SKM-1 treated with dmso at 0.1 percent for 144 hours (cell line): Measurements from ENCODE around the gene SMAD2.

Experiments used
- DNase-seq: peaks from one replicate; lab custom pipeline; 2025; ENCODE audit not compliant: unreplicated experiment; lab: John Stamatoyannopoulos, UW

Gene SMAD2

GRCh38 chr18:47898055-47898454, 32.4 kb downstream of the SMAD2 start:
- DNase-seq, result no peak

DNA sequence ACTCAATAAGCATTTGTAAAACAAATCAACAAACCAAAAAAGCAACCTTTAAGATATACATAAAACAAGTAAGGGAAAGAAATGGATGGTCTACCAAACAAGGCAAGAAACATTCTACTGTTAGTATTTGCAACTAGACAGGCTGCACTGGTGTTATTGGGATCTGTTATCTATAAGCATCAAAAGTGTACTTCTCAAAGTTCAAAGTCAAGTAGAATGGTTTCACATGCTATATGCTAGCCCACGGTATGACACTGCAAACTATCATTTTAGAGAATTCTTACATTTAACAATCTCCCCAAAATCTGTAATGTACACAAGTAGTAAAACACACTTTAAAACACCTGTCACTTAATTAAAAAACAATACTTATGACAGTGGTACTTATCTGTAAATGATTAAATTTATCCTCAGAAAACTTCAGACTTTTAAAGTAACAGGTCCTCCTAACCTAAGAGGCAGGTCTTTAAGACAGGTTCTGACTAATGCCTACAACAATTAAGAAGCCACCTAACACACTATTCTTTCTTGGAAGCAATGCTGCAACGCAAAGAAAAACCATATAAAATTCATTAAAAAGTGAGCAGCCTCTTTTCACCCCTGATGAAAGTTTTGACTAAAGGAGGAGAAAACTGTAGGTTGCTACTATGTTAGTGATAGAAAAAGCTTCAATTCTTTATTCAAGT, 34.8 kb downstream of the SMAD2 start:
- no peak for DNase-seq

- no peak for DNase-seq
Measured at GRCh38 chr18:47893939-47894699, 36.3 kb downstream of the SMAD2 start.

DNA sequence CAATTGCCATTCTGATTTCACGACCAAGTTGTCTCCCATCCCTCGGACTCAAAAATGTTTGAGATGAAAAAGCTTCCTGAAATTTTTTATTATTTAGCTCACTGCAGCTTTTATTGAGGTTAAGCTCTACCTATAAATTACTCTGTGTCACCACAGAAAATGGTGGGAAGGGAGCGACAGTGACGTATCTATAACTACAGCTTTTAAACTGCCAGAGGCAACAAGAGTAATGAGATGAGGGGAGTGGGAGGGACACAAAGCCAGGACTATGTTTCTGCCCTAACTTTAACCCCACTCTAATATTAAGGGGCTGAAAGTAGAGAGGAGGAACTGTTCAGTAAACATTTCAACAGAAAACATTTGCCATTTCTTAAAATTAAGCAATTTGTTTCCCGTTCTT, 37.4 kb downstream of the SMAD2 start:
- no peak for DNase-seq

- DNase-seq, result no peak
Measured at GRCh38 chr18:47888156-47888555, 42.3 kb downstream of the SMAD2 start.

DNA sequence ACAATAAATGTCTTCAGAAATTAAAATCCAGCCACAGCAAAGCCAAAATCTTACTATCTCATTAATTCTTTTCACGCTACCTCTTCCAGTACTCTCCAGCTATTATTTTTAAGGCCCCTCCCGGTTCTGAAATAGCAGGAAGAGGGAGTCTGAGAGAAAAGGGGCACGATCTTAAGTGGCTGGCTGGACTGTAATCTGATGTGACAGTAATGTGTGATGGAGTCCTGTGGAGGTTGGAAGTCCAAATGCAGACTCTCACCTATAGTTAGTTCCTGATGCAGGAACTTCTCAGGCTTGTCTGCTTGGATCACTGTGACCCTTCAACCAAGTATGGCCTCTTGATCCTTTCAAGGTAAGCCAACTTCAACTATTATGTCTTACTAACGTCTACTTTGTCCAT, 43.2 kb downstream of the SMAD2 start:
- DNase-seq, result no peak

GRCh38 chr18:47883771-47884413, 46.6 kb downstream of the SMAD2 start:
- DNase-seq, result no peak

GRCh38 chr18:47882641-47883040, 47.8 kb downstream of the SMAD2 start:
- no peak for DNase-seq

GRCh38 chr18:47881752-47882455, 48.6 kb downstream of the SMAD2 start:
- DNase-seq, result no peak

DNA sequence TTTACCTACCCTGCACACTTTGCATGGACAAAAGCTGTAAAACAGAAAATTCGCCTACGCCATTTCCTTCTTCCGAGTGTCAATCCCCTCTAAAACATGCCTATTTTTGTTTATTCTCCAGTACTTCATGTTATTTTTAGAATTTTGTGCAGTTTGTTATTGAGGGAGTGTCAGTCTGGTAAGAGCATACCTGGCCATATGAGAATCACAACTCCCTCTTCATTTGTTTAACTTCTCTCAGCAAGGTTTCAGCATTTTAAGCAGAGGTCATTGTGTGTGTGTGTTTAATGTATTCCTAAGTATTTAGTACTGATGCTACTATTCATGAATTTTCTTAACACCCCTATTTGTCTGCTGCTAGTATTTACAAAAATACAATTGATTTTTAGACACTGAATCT, 49.4 kb downstream of the SMAD2 start:
- DNase-seq, result no peak

DNA sequence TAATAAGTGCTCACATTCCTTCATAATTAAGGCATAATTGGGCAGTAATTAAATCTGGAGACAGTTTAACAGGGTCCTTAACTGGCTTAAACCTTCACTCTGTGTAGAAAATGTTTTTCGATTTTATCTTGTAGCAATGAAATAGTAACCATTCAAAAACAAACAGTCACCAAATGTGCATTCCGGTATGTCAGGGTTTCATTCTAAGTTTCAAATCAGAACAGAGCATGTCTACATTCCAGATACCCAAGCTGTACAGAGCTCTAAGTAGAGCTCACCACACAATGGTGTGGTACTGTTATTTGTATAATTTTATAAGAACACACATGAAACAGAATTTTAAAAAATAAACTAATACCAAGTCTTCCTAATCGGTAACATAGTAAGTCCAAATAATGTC, 52.6 kb downstream of the SMAD2 start:
- no peak for DNase-seq

DNA sequence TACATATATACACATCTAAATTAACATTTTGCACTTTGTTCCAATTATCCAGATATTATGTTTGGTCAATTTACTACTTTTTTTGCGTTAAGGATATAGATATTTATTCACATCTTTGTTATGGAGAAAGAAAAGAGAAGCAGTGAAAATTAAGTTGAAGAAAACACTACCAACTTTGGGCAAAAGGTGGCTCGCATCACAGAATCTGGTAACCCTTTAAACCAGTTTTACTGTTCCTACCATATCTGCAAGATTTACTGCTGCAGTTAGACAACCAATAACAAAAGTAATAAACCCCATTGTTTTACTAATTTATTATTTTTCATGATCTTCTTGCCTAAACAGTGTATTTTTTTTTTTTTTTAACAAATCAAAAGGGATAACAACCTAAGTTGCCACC, 53.6 kb downstream of the SMAD2 start:
- DNase-seq, result no peak

DNA sequence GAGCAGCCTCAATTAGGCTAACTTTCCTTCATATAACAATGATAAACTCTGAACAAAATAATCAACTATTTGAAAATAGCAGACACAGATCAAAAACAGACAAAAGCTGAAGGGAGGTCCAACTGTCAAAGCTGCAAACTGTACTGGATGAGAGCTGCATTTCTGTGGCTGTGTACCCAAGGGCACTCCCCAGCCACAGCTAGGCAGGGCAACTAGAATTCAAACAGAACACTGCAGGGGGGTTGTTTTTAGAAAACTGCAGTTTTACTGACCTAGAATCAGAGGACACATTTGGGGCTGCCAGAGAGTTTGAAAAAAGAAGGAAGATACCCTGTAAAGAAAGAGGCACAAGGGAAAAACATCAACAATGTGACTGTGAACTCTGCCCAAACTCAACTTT, 56.8 kb downstream of the SMAD2 start:
- DNase-seq, result no peak

DNA sequence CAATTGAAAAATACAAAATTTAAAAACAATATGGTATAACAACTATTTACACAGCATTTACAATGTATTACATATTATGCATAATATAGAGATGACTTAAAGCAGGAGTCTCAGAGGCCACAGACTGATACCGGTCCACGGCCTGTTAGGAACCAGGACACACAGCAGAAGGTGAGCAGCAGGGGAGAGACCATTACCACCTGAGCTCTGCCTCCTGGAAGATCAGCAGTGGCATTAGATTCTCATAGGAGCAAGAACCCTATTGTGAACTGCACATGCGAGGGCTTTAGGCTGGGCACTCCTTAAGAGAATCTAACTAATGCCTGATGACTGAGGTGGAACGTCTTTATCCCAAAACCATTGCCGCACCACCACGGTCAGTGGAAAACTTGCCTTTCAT, 58.0 kb downstream of the SMAD2 start:
- DNase-seq, result no peak

- no peak for DNase-seq
Measured at GRCh38 chr18:47871288-47871687, 59.2 kb downstream of the SMAD2 start.

GRCh38 chr18:47870605-47871004, 59.9 kb downstream of the SMAD2 start:
- DNase-seq, result no peak

DNA sequence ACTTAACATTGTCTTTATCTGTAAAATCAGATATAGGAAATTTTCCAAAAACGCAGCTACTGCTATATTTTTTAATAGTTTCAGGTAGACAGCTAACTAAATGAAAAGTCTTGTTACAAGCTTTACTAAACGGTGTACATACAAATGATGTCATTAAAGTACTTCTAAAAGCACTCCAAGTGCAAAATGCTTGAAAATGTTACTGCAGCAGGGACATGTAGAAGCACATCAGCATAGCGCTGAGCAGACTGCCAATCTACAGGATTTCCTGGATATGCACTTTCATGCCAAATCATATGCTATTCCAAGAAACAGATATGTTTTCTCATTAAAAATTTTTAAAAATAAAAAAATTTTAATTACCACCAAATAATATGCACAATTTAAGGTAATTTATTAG, 61.7 kb downstream of the SMAD2 start:
- DNase-seq, result no peak

GRCh38 chr18:47865183-47865582, 65.3 kb downstream of the SMAD2 start:
- no peak for DNase-seq

GRCh38 chr18:47863041-47863440, 67.4 kb downstream of the SMAD2 start:
- no peak for DNase-seq

DNA sequence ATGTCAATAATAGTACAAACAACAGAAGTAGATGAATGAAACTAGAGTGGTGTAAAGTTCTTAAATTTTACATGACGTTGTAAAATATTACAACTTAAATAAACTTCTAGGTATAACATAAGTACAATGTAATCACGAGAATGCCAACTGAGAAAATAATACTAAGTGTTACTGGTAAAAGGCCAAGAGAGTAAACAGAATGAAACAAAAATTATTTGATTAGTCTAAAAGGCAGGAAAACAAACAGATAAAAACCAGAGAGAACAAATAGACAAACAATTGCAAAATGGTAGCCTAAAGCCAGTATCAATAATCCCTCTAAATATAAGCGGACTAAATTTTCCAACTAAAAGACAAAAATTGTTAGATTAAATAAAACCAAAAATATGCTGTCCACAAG, 71.9 kb downstream of the SMAD2 start:
- no peak for DNase-seq

- DNase-seq, result no peak
Measured at GRCh38 chr18:47847635-47848034, 82.8 kb downstream of the SMAD2 start.

- DNase-seq, result no peak
Measured at GRCh38 chr18:47846431-47846830, 84.0 kb downstream of the SMAD2 start.
